Measurements from ENCODE around the gene BLMH.
A peak's percentile ranks its signal among the peaks of the same experiment; 100 is the strongest.

The BLMH gene

GRCh38 chr17:30275911-30276310 is 15.8 kb downstream of the BLMH start:
- Histone ChIP-seq H2AK5ac (ENCODE audit: low read length) (no peak overlapping the region), H3K4ac (ENCODE audit: low read depth, low read length) (no peak overlapping the region), H3K9ac (ENCODE audit: low read length) (no peak overlapping the region), H3K4me2 (ENCODE audit: low read length) (no peak overlapping the region), H3K79me1 (ENCODE audit: low read length) (no peaks in the 10 kb centered on the region), H3K4me1 (ENCODE audit: control insufficient read depth in 1 of 2, insufficient read depth in 2 of 2, low read length in 2 of 2) (no peaks in the 10 kb centered on the region), H3K79me2 (ENCODE audit: control insufficient read depth, insufficient read depth, low read length, poor library complexity) (no peaks in the 10 kb centered on the region), H3K4me3 (ENCODE audit: low read depth, low read length) (no peak overlapping the region), H3K27ac (ENCODE audit: low read depth, low read length) (no peak overlapping the region), H3K14ac (ENCODE audit: low read length) (no peak overlapping the region), H3K23ac (ENCODE audit: low read length) (no peak overlapping the region), H3K36me3 (ENCODE audit: control insufficient read depth in 1 of 2, insufficient read depth in 2 of 2, low read length in 2 of 2) (peaks cover 15 to 23% of the 10 kb centered on the region in 2 experiments), H3K18ac (ENCODE audit: low read length) (no peak overlapping the region), H3K27me3 (ENCODE audit: insufficient read depth, low read length) (no peaks in the 10 kb centered on the region), H2BK5ac (ENCODE audit: low read depth, low read length, poor library complexity) (no peak overlapping the region), H2BK120ac (ENCODE audit: insufficient read depth, low read length, poor library complexity) (no peak overlapping the region), H4K8ac (ENCODE audit: low read depth, low read length) (no peak overlapping the region), H4K91ac (ENCODE audit: low read depth, low read length) (no peak overlapping the region), H4K12ac (ENCODE audit: low read depth, low read length) (no peak overlapping the region), H3K9me3 (ENCODE audit: insufficient read depth, low read depth, low read length) (no peaks in the 10 kb centered on the region), H2BK12ac (ENCODE audit: low read length) (no peak overlapping the region), H2AFZ (ENCODE audit: insufficient read depth, low read length, poor library complexity) (no peak overlapping the region)
- WGBS (ENCODE audit: extremely low coverage, insufficient coverage, insufficient read length) = no CpG with 5 or more reads among the region's 2 CpGs
- DNase-seq = no peak

- no CpG with 5 or more reads among the region's 3 CpGs for WGBS (ENCODE audit: extremely low coverage, insufficient coverage, insufficient read length)
- Histone ChIP-seq H3K9me3 (ENCODE audit: insufficient read depth, low read depth, low read length) (no peaks in the 10 kb centered on the region), H3K14ac (ENCODE audit: low read length) (no peak overlapping the region), H3K4me3 (ENCODE audit: low read depth, low read length) (no peak overlapping the region), H3K18ac (ENCODE audit: low read length) (no peak overlapping the region), H3K27me3 (ENCODE audit: insufficient read depth, low read length) (no peaks in the 10 kb centered on the region), H3K23ac (ENCODE audit: low read length) (no peak overlapping the region), H3K79me2 (ENCODE audit: control insufficient read depth, insufficient read depth, low read length, poor library complexity) (no peaks in the 10 kb centered on the region), H3K79me1 (ENCODE audit: low read length) (no peaks in the 10 kb centered on the region), H2AFZ (ENCODE audit: insufficient read depth, low read length, poor library complexity) (no peak overlapping the region), H3K4me1 (ENCODE audit: control insufficient read depth in 1 of 2, insufficient read depth in 2 of 2, low read length in 2 of 2) (no peaks in the 10 kb centered on the region), H4K91ac (ENCODE audit: low read depth, low read length) (no peak overlapping the region), H4K8ac (ENCODE audit: low read depth, low read length) (no peak overlapping the region), H3K9ac (ENCODE audit: low read length) (no peak overlapping the region), H3K27ac (ENCODE audit: low read depth, low read length) (no peak overlapping the region), H2BK5ac (ENCODE audit: low read depth, low read length, poor library complexity) (no peak overlapping the region), H2BK12ac (ENCODE audit: low read length) (no peak overlapping the region), H2AK5ac (ENCODE audit: low read length) (no peak overlapping the region), H3K4me2 (ENCODE audit: low read length) (no peak overlapping the region), H3K36me3 (ENCODE audit: control insufficient read depth in 1 of 2, insufficient read depth in 2 of 2, low read length in 2 of 2) (peaks cover 16 to 24% of the 10 kb centered on the region in 2 experiments), H2BK120ac (ENCODE audit: insufficient read depth, low read length, poor library complexity) (no peak overlapping the region), H3K4ac (ENCODE audit: low read depth, low read length) (no peak overlapping the region), H4K12ac (ENCODE audit: low read depth, low read length) (peak overlapping the region; percentile 12)
- no peak for DNase-seq
These were observed 16.9 kb downstream of the BLMH start for GRCh38 chr17:30274887-30275286.

GRCh38 chr17:30273373-30273772 is 18.4 kb downstream of the BLMH start:
- no peaks in the 10 kb centered on the region for H3K9me3 ChIP-seq (ENCODE audit: insufficient read depth, low read depth, low read length)
- no peak overlapping the region for H3K9ac ChIP-seq (ENCODE audit: low read length)
- no peak overlapping the region for H4K8ac ChIP-seq (ENCODE audit: low read depth, low read length)
- H3K27me3 ChIP-seq (ENCODE audit: insufficient read depth, low read length) = no peaks in the 10 kb centered on the region
- H3K4ac ChIP-seq (ENCODE audit: low read depth, low read length) = no peak overlapping the region
- no peaks in the 10 kb centered on the region for H3K4me1 ChIP-seq (ENCODE audit: control insufficient read depth in 1 of 2, insufficient read depth in 2 of 2, low read length in 2 of 2)
- no peak overlapping the region for H2BK120ac ChIP-seq (ENCODE audit: insufficient read depth, low read length, poor library complexity)
- H3K14ac ChIP-seq (ENCODE audit: low read length) = no peak overlapping the region
- H3K23ac ChIP-seq (ENCODE audit: low read length) = no peak overlapping the region
- no peak for DNase-seq
- WGBS (ENCODE audit: extremely low coverage, insufficient coverage, insufficient read length) = no CpG with 5 or more reads among the region's 6 CpGs
- no peak overlapping the region for H3K27ac ChIP-seq (ENCODE audit: low read depth, low read length)
- H3K18ac ChIP-seq (ENCODE audit: low read length) = no peak overlapping the region
- no peak overlapping the region for H2BK5ac ChIP-seq (ENCODE audit: low read depth, low read length, poor library complexity)
- peaks cover 12 to 22% of the 10 kb centered on the region in 2 experiments for H3K36me3 ChIP-seq (ENCODE audit: control insufficient read depth in 1 of 2, insufficient read depth in 2 of 2, low read length in 2 of 2)
- no peak overlapping the region for H4K91ac ChIP-seq (ENCODE audit: low read depth, low read length)
- H3K4me3 ChIP-seq (ENCODE audit: low read depth, low read length) = no peak overlapping the region
- no peak overlapping the region for H2AK5ac ChIP-seq (ENCODE audit: low read length)
- H2BK12ac ChIP-seq (ENCODE audit: low read length) = no peak overlapping the region
- H4K12ac ChIP-seq (ENCODE audit: low read depth, low read length) = no peak overlapping the region
- no peak overlapping the region for H2AFZ ChIP-seq (ENCODE audit: insufficient read depth, low read length, poor library complexity)
- H3K4me2 ChIP-seq (ENCODE audit: low read length) = no peak overlapping the region
- no peaks in the 10 kb centered on the region for H3K79me2 ChIP-seq (ENCODE audit: control insufficient read depth, insufficient read depth, low read length, poor library complexity)
- no peaks in the 10 kb centered on the region for H3K79me1 ChIP-seq (ENCODE audit: low read length)

GRCh38 chr17:30271102-30271501 is 20.6 kb downstream of the BLMH start:
- no peak overlapping the region for H2AK5ac ChIP-seq (ENCODE audit: low read length)
- H3K79me1 ChIP-seq (ENCODE audit: low read length) = no peaks in the 10 kb centered on the region
- no CpG with 5 or more reads among the region's 6 CpGs for WGBS (ENCODE audit: extremely low coverage, insufficient coverage, insufficient read length)
- no peak overlapping the region for H3K27ac ChIP-seq (ENCODE audit: low read depth, low read length)
- no peak overlapping the region for H3K4me2 ChIP-seq (ENCODE audit: low read length)
- peak in 1 of 2 donors; percentile 4 for DNase-seq
- no peak overlapping the region for H3K18ac ChIP-seq (ENCODE audit: low read length)
- no peak overlapping the region for H3K4ac ChIP-seq (ENCODE audit: low read depth, low read length)
- H3K9me3 ChIP-seq (ENCODE audit: insufficient read depth, low read depth, low read length) = no peaks in the 10 kb centered on the region
- no peak overlapping the region for H4K8ac ChIP-seq (ENCODE audit: low read depth, low read length)
- no peak overlapping the region for H2BK5ac ChIP-seq (ENCODE audit: low read depth, low read length, poor library complexity)
- H3K4me1 ChIP-seq (ENCODE audit: control insufficient read depth in 1 of 2, insufficient read depth in 2 of 2, low read length in 2 of 2) = no peaks in the 10 kb centered on the region
- H3K9ac ChIP-seq (ENCODE audit: low read length) = no peak overlapping the region
- H3K79me2 ChIP-seq (ENCODE audit: control insufficient read depth, insufficient read depth, low read length, poor library complexity) = no peaks in the 10 kb centered on the region
- H3K36me3 ChIP-seq (ENCODE audit: control insufficient read depth in 1 of 2, insufficient read depth in 2 of 2, low read length in 2 of 2) = peaks cover 14 to 29% of the 10 kb centered on the region in 2 experiments
- no peak overlapping the region for H4K91ac ChIP-seq (ENCODE audit: low read depth, low read length)
- H4K12ac ChIP-seq (ENCODE audit: low read depth, low read length) = no peak overlapping the region
- no peak overlapping the region for H2AFZ ChIP-seq (ENCODE audit: insufficient read depth, low read length, poor library complexity)
- H3K4me3 ChIP-seq (ENCODE audit: low read depth, low read length) = no peak overlapping the region
- H3K27me3 ChIP-seq (ENCODE audit: insufficient read depth, low read length) = no peaks in the 10 kb centered on the region
- H3K14ac ChIP-seq (ENCODE audit: low read length) = no peak overlapping the region
- H2BK120ac ChIP-seq (ENCODE audit: insufficient read depth, low read length, poor library complexity) = no peak overlapping the region
- H2BK12ac ChIP-seq (ENCODE audit: low read length) = no peak overlapping the region
- H3K23ac ChIP-seq (ENCODE audit: low read length) = no peak overlapping the region
